HL-60 (cell line): ENCODE measurements around the gene CRLF1.

Experiments
- DNase-seq, 2 experiments: peaks; one replicate each; pipeline ENCODE4 v3.0.0-alpha.2; 2010 to 2020; ENCODE audit warnings: low read depth in 1 of 2, low spot score in 1 of 2
- H3K27ac ChIP-seq: fragments of 250-450 bp; sonication (Bioruptor Pico); replicated peaks from 2 replicates; pipeline ENCODE4 v1.5.1; 2020; ENCODE audit warnings: mild to moderate bottlenecking, moderate library complexity
- H3K27me3 ChIP-seq: fragments of 250-450 bp; sonication (Bioruptor Pico); 2 replicates; pipeline ENCODE4 v1.5.1; 2021; ENCODE audit warnings: mild to moderate bottlenecking, moderate library complexity; ENCODE audit not compliant: insufficient read depth, poor library complexity, severe bottlenecking
- H3K4me3 ChIP-seq: replicated peaks from 2 replicates; pipeline ENCODE4 v1.5.1; 2011; ENCODE audit warnings: mild to moderate bottlenecking, control low read depth, low read length; ENCODE audit not compliant: insufficient read depth
- GABPA ChIP-seq: IDR thresholded peaks from 2 replicates; pipeline ENCODE4 v1.6.1; 2012; ENCODE audit warnings: low read depth
- POLR2AphosphoS5 ChIP-seq: IDR thresholded peaks from 2 replicates; pipeline ENCODE4 v1.6.1; 2012; ENCODE audit warnings: low read depth
- REST ChIP-seq: IDR thresholded peaks from 2 replicates; pipeline ENCODE4 v1.6.1; 2012; ENCODE audit warnings: low read depth; ENCODE audit not compliant: insufficient replicate concordance
- SPI1 ChIP-seq: IDR thresholded peaks from 2 replicates; pipeline ENCODE4 v1.6.1; 2012; ENCODE audit warnings: low read depth, mild to moderate bottlenecking, borderline replicate concordance
- TF ChIP-seq, protein P1 (sequence below): IDR thresholded peaks from one replicate; pipeline ENCODE4 v1.5.1; 2011; ENCODE audit warnings: low read length, control low read depth, inconsistent platforms; ENCODE audit not compliant: insufficient read depth

CRLF1 gene

DNA sequence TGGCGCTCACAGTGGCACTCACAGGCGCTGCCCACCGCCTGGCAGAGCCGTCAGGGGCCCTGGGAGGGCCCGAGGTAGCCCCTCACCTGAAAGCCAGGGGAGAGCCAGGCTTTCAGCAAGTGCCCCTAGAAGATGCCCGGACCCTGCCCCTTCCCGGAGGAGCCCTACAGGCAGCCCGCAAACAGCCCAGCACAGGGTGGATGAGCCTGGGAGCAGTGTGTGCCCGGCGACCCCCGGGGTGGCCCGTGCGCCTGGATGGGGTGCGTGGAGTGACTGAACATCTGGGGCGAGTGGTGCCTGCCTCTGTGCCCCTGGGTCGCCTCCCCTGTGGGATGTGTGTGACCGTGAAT lies 1.4 kb downstream of the CRLF1 start:
- TF ChIP-seq, protein P1, sequence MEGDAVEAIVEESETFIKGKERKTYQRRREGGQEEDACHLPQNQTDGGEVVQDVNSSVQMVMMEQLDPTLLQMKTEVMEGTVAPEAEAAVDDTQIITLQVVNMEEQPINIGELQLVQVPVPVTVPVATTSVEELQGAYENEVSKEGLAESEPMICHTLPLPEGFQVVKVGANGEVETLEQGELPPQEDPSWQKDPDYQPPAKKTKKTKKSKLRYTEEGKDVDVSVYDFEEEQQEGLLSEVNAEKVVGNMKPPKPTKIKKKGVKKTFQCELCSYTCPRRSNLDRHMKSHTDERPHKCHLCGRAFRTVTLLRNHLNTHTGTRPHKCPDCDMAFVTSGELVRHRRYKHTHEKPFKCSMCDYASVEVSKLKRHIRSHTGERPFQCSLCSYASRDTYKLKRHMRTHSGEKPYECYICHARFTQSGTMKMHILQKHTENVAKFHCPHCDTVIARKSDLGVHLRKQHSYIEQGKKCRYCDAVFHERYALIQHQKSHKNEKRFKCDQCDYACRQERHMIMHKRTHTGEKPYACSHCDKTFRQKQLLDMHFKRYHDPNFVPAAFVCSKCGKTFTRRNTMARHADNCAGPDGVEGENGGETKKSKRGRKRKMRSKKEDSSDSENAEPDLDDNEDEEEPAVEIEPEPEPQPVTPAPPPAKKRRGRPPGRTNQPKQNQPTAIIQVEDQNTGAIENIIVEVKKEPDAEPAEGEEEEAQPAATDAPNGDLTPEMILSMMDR, result no peak
- TF ChIP-seq REST, result no peak
- TF ChIP-seq GABPA, result no peak
- TF ChIP-seq POLR2AphosphoS5, result no peak
- no peak for TF ChIP-seq SPI1
- no peak overlapping the region for H3K27ac ChIP-seq
- no peak overlapping the region for H3K4me3 ChIP-seq
- H3K27me3 ChIP-seq, result peaks cover 59% of the 10 kb centered on the region
- DNase-seq, result no peak

DNA sequence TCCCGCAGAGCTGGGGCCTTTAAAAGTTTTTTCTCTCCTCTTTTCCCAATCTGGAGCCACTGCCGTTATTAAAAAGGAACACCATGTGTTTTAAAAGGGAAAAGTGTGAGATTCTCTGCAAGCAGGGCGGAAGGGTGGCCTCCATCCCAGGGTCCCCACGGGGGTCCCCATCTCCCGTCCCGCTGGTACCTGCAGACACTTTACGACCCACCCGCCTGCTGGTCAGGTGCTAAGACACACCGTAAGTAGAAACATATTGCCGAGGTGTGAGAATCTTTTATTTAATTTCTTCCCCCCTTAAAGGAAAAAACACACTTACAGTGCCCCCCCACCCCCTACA lies 1.8 kb downstream of the CRLF1 start:
- Histone ChIP-seq H3K27ac (no peak overlapping the region), H3K27me3 (peaks cover 55% of the 10 kb centered on the region), H3K4me3 (no peak overlapping the region)
- TF ChIP-seq REST, result no peak
- TF ChIP-seq, protein P1, result no peak
- no peak for DNase-seq

GRCh38 chr19:18603958-18604819 lies 2.4 kb downstream of the CRLF1 start:
- H3K27ac ChIP-seq, result no peak overlapping the region
- peaks cover 53% of the 10 kb centered on the region for H3K27me3 ChIP-seq
- no peak for TF ChIP-seq REST
- no peak for TF ChIP-seq SPI1
- TF ChIP-seq, protein P1, result no peak
- TF ChIP-seq GABPA, result no peak
- TF ChIP-seq POLR2AphosphoS5, result no peak
- DNase-seq, result no peak
- no peak overlapping the region for H3K4me3 ChIP-seq
